Esophagus squamous epithelium (tissue), 5 donors: ENCODE results near the gene RDH13. TPM values are rescaled to one million over a fixed set of nuclear protein-coding genes. Genes with fewer than 3 reads are reported as not detected.

Experiments
- DNase-seq: peaks from one replicate; lab custom pipeline; 2025; lab: John Stamatoyannopoulos, UW
- H3K27ac ChIP-seq, 4 donors: fragments of 200-600 bp; sonication (generic); one replicate each; pipeline ENCODE4 v1.5.1; 2016 to 2019; ENCODE audit warnings: mild to moderate bottlenecking in 1 of 4
- H3K27me3 ChIP-seq, 4 donors: fragments of 200-600 bp; sonication (generic); 1 replicate in 3 of 4; 2 replicates in 1 of 4; pipeline versions ENCODE4 v1.5.1 to v1.6.0; 2017 to 2021; ENCODE audit warnings: antibody characterized with exemption in 1 of 4
- H3K36me3 ChIP-seq, 3 donors: fragments of 200-600 bp; sonication (generic); one replicate each; pipeline ENCODE4 v1.5.1; 2016 to 2019
- H3K4me1 ChIP-seq, 3 donors: fragments of 200-600 bp; sonication (generic); one replicate each; pipeline ENCODE4 v1.5.1; 2017 to 2019
- H3K4me3 ChIP-seq, 4 donors: fragments of 200-600 bp; sonication (generic); 1 replicate in 3 of 4; 2 replicates in 1 of 4; pipeline ENCODE4 v1.5.1; 2016 to 2019; ENCODE audit warnings: mild to moderate bottlenecking in 2 of 4, moderate library complexity in 1 of 4
- H3K9me3 ChIP-seq, 3 donors: fragments of 200-600 bp; sonication (generic); one replicate each; pipeline ENCODE4 v1.5.1; 2016 to 2019
- POLR2A ChIP-seq, 4 donors: fragments of 450-650 bp; IDR thresholded peaks; one replicate each; pipeline ENCODE4 v1.6.1; 2017; ENCODE audit warnings: antibody characterized with exemption in 4 of 4, mild to moderate bottlenecking in 4 of 4, moderate library complexity in 3 of 4
- WGBS, 2 donors: methylation state at CpG; one replicate each; pipeline ENCODE4 v1.1.5; 2018; 5-methylcytosine and 5-hydroxymethylcytosine counted together
- intact Hi-C: fragments of 100-400 bp; cut with DNase I; formaldehyde crosslinking; loops from one replicate; pipeline ENCODE4 v1.15.0; 2022
- total RNA-seq, 4 donors: library from RNA; depleted of rRNA; stranded (reverse); fragments of >200 nt; gene quantifications; one replicate each; pipeline ENCODE4 v1.1.0, GENCODE V29; 2016
- TF ChIP-seq, protein P1 (sequence below), 6 experiments: fragments of 450-650 bp in 4 of 6; fragments of 200-600 bp in 2 of 6; sonication (generic) in 2 of 6; IDR thresholded peaks; one replicate each; pipeline ENCODE4 v1.5.1; 2016 to 2019; ENCODE audit warnings: antibody characterized with exemption in 6 of 6, mild to moderate bottlenecking in 4 of 6, moderate library complexity in 4 of 6
- donor health status: DM: yes; HTN: yes; CAD: no.

The RDH13 gene
- total RNA-seq, 4 donors from 2014 or later, result 32.2 to 68.0 (median 41.4) TPM

DNA sequence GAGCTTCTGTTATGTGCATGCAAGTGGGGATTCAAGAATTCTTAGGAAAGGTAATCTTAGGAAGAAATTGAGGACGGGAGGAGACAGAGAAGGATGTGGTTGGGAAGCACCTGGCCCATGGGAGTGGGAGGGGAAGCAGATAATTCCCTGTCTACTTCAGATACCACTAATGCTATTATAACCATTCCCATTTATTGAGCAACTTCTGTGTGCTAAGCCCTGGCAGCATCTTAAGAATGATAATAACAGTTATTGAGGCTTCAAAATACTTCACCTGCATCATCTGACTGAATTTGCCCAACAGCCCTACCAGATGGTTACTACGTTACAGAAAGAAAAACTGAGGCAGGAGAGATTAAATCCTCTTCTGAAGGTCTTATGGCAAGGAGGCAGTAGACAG is 14.2 kb upstream of the RDH13 start:
- WGBS, 2 donors, result 59 to 70% methylated on average over 2 of the region's 2 CpGs
- TF ChIP-seq, protein P1, sequence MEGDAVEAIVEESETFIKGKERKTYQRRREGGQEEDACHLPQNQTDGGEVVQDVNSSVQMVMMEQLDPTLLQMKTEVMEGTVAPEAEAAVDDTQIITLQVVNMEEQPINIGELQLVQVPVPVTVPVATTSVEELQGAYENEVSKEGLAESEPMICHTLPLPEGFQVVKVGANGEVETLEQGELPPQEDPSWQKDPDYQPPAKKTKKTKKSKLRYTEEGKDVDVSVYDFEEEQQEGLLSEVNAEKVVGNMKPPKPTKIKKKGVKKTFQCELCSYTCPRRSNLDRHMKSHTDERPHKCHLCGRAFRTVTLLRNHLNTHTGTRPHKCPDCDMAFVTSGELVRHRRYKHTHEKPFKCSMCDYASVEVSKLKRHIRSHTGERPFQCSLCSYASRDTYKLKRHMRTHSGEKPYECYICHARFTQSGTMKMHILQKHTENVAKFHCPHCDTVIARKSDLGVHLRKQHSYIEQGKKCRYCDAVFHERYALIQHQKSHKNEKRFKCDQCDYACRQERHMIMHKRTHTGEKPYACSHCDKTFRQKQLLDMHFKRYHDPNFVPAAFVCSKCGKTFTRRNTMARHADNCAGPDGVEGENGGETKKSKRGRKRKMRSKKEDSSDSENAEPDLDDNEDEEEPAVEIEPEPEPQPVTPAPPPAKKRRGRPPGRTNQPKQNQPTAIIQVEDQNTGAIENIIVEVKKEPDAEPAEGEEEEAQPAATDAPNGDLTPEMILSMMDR (IDR thresholded peaks at IDR 0.05), result no peak
- no peak for TF ChIP-seq POLR2A (IDR thresholded peaks at IDR 0.05)
- peaks cover 22 to 35% (median 24%) of the 10 kb centered on the region in 3 donors for H3K4me1 ChIP-seq
- intact Hi-C loops, result no loop called here
- H3K27me3 ChIP-seq, result peaks cover 0 to 77% (median 11%) of the 10 kb centered on the region in 4 donors
- H3K9me3 ChIP-seq, result no peaks in the 10 kb centered on the region
- peak overlapping the region in 3 of 4 donors; percentile 23 to 43 (median 34) for H3K4me3 ChIP-seq
- no peak for DNase-seq
- H3K27ac ChIP-seq, result peak overlapping the region in 2 of 4 donors; percentile 63 to 64
- no peaks in the 10 kb centered on the region for H3K36me3 ChIP-seq

DNA sequence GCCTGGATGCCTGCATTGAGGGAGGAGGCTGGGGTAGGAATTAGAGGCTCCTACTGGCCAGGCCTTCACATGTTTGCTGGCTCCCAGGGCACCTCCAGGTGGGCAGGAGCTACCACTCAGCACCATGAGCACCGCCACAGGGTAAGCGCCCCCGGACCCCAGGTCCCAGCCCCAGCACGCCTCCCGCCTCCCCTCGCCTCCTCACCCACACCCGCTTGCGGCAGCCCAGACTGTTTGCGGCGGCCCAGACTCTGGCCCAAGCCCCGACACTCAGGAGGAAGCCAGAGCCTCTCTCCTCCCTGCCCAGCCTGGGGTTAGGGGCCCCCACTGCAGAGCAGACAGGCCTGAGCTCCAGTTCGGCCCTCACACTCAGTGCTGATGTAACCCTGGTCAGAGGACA is 13.4 kb upstream of the RDH13 start:
- peaks cover 0 to 77% (median 4%) of the 10 kb centered on the region in 4 donors for H3K27me3 ChIP-seq
- intact Hi-C loops, result no loop called here
- no peak for DNase-seq
- peak overlapping the region; percentile 28 to 64 (median 59) for H3K27ac ChIP-seq
- peaks cover 16 to 35% (median 19%) of the 10 kb centered on the region in 3 donors for H3K4me1 ChIP-seq
- H3K4me3 ChIP-seq, result peak overlapping the region; percentile 23 to 50 (median 38)
- no peaks in the 10 kb centered on the region for H3K36me3 ChIP-seq
- H3K9me3 ChIP-seq, result no peaks in the 10 kb centered on the region
- WGBS, 2 donors, result 40% methylated on average over 1 of the region's 12 CpGs; no CpG with 5 or more reads in 1 of the 2 donors
- TF ChIP-seq POLR2A (IDR thresholded peaks at IDR 0.05), result no peak
- TF ChIP-seq, protein P1 (IDR thresholded peaks at IDR 0.05), result no peak

DNA sequence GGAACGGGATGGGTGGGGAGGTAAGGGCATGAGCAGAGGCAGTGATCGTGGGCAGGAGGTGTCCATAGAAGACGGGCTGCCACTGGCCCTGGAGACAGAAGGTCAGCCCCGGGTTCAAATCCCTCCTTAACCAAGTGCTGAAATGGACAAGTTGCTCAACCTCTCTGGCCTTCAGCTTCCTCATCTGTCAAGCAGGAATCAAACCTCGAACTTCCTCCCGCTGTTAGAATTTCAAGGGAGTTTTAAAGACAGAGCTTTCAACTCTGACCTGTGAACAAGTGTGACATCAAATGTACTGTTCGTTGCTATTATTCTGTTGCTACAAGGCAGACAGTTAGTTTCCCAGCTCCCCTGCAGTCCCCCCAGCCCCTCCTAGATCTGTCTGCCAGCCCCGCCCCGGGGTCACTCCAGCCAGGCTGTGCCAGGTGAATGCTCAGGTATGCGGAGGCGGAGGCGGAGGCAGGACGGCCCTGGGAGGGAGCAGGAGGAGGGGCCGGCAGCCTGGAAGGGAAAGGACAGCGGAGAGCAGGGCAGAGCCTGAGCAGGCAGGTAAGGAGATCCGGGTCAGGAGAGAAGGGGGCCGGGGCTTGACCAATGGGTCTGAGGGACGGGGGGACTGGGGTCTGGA is 12.5 kb upstream of the RDH13 start, which contains the start of gene EPS8L1:
Gene EPS8L1 (plus strand): TSS at position 499 of the 628 bp plus-strand sequence. CDS start 576 bp downstream, outside the sequence.
- 29 to 36% methylated on average over 9 to 13 of the region's 18 CpGs for WGBS, 2 donors
- Histone ChIP-seq H3K4me3 (peak within 1 kb of the TSS; percentile 23 to 50 (median 38)), H3K9me3 (no peaks in the 10 kb centered on the region), H3K27ac (peak within 1 kb of the TSS; percentile 37 to 78 (median 60)), H3K27me3 (peaks cover 0 to 77% (median 2%) of the 10 kb centered on the region in 4 donors), H3K4me1 (peaks cover 8 to 35% (median 14%) of the 10 kb centered on the region in 3 donors), H3K36me3 (no peaks in the 10 kb centered on the region)
- intact Hi-C loops, result no loop called here
- no peak for DNase-seq
- TF ChIP-seq POLR2A (IDR thresholded peaks at IDR 0.05), result peak in 1 of 4 donors; percentile 24
- TF ChIP-seq, protein P1 (IDR thresholded peaks at IDR 0.05), result no peak

DNA sequence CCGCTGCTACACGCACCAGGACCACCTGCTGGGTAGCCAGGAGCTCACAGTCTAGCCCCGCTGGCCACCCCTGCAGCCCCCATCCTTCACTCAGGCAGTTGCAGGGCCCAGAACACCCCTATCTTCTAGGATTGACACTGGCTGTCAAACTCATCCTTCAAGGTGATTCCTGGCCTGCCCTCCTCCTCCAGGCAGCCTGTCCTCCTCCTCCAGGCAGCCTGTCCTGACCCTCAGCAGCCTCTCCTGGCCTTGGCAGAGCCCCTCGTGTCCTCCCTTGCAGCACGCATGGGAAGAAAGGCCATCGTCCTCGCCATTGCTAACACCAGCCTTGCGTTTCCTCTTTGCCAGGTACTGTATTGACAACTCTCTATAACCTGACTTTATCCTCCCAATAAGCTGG is 9.0 kb upstream of the RDH13 start:
- no peak for DNase-seq
- no peak overlapping the region for H3K4me3 ChIP-seq
- intact Hi-C loops, result no loop called here
- peaks cover 0 to 54% (median 7%) of the 10 kb centered on the region in 3 donors for H3K4me1 ChIP-seq
- peaks cover 0 to 82% (median 8%) of the 10 kb centered on the region in 4 donors for H3K27me3 ChIP-seq
- WGBS, 2 donors, result 64 to 68% methylated on average over 5 to 8 of the region's 8 CpGs
- no peaks in the 10 kb centered on the region for H3K36me3 ChIP-seq
- peak overlapping the region; percentile 40 to 91 (median 86) for H3K27ac ChIP-seq
- no peak for TF ChIP-seq POLR2A (IDR thresholded peaks at IDR 0.05)
- TF ChIP-seq, protein P1 (IDR thresholded peaks at IDR 0.05), result no peak
- H3K9me3 ChIP-seq, result no peaks in the 10 kb centered on the region

DNA sequence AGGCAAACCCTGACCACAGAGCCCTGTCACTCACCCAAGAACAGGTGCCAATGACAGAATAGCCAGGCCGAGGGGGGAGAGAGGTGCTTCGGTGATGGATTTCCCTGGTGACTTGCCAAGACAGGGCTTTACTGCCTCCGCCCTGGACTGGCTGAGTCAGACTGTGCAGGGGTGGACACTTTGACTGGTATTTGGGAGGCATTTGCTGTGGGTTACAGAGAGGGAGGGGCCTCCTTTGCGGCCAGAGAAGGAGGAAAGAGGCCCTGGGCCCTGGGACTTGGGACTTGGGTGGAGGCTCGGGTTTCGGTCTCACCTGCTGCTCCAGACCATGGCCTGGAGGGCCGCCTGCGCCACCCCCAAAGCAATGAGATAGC is 8.2 kb upstream of the RDH13 start:
- Histone ChIP-seq H3K27ac (peak overlapping the region; percentile 40 to 91 (median 86)), H3K4me3 (no peak overlapping the region), H3K4me1 (peaks cover 0 to 55% (median 7%) of the 10 kb centered on the region in 3 donors), H3K36me3 (no peaks in the 10 kb centered on the region), H3K9me3 (no peaks in the 10 kb centered on the region), H3K27me3 (peaks cover 0 to 79% (median 8%) of the 10 kb centered on the region in 4 donors)
- TF ChIP-seq, protein P1 (IDR thresholded peaks at IDR 0.05), result no peak
- TF ChIP-seq POLR2A (IDR thresholded peaks at IDR 0.05), result no peak
- intact Hi-C loops, result no loop called here
- 0% methylated on average over 1 of the region's 8 CpGs; no CpG with 5 or more reads in 1 of the 2 donors for WGBS, 2 donors
- DNase-seq, result no peak
